ENCODE measurements around the gene FAM151A. TPM values are rescaled to one million over a fixed set of nuclear protein-coding genes. Genes with fewer than 3 reads are reported as not detected.

The FAM151A gene
- total RNA-seq, 4 donors from 2014 or later: not detected

GRCh38 chr1:54577612-54578011 lies 45.7 kb downstream of the FAM151A start:
- peaks cover 52 to 64% (median 56%) of the 10 kb centered on the region in 4 donors for H3K4me1 ChIP-seq
- peak overlapping the region; percentile 87 to 93 (median 90) for H3K27ac ChIP-seq (replicated peaks in 1 of 4)
- no peak overlapping the region for H3K4me3 ChIP-seq
- WGBS: 27% methylated on average over 6 of the region's 6 CpGs
- no peaks in the 10 kb centered on the region for H3K27me3 ChIP-seq
- intact Hi-C loops (cut with DNase I): no loop called here
- DNase-seq (ENCODE audit: extremely low spot score): no peak
- no peaks in the 10 kb centered on the region for H3K9me3 ChIP-seq
- TF ChIP-seq POLR2AphosphoS5 (IDR thresholded peaks at IDR 0.05) (peak; percentile 36 to 77), CTCF (IDR thresholded peaks at IDR 0.05) (no peak), EP300 (IDR thresholded peaks at IDR 0.05) (no peak), POLR2A (IDR thresholded peaks at IDR 0.05; ENCODE audit: low read depth) (no peak)
- H3K36me3 ChIP-seq: no peaks in the 10 kb centered on the region

DNA sequence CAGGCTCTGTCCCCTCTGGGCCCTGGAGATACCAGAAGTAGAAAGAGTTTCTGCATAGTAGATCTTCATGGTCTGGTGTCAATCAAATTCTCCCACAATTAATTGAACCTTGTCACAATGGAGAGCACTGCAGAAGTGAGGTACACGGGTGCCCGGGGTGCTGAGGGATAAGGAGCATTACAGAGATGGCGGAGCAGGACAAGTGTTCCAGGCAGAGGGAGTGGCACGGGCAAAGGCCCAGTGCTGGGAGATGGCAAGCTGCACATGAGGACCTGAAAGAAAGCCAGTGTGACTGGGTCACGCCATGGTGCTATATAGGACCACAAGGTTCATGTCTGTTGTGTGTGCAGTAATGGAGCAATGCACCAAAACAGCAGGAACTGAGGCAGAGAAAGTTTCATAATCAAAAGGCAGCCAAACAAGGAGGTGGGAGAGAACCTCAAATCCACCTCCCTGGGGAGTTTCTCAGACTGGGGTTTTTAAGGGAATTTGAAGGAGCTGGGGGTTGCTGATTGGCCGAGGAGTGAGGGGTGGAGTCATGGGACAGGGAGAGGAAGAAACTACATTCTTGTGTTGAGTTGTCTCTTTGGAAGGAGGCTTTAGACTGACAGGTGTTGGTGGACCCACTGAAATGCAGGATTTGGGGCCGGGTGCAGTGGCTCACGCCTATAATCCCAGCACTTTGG lies 47.6 kb downstream of the FAM151A start:
- WGBS: 96% methylated on average over 8 of the region's 8 CpGs
- H3K4me3 ChIP-seq: no peak overlapping the region
- H3K4me1 ChIP-seq: peaks cover 51 to 65% (median 56%) of the 10 kb centered on the region in 4 donors
- H3K9me3 ChIP-seq: no peaks in the 10 kb centered on the region
- H3K27me3 ChIP-seq: no peaks in the 10 kb centered on the region
- intact Hi-C loops (cut with DNase I): no loop called here
- no peak for TF ChIP-seq POLR2AphosphoS5 (IDR thresholded peaks at IDR 0.05)
- TF ChIP-seq POLR2A (IDR thresholded peaks at IDR 0.05; ENCODE audit: low read depth): no peak
- TF ChIP-seq EP300 (IDR thresholded peaks at IDR 0.05): no peak
- TF ChIP-seq CTCF (IDR thresholded peaks at IDR 0.05): no peak
- H3K27ac ChIP-seq (replicated peaks in 1 of 4): peak overlapping the region; percentile 27 to 93 (median 43)
- H3K36me3 ChIP-seq: no peaks in the 10 kb centered on the region
- no peak for DNase-seq (ENCODE audit: extremely low spot score)

- TF ChIP-seq CTCF (IDR thresholded peaks at IDR 0.05): no peak
- TF ChIP-seq POLR2A (IDR thresholded peaks at IDR 0.05; ENCODE audit: low read depth): no peak
- no peak for TF ChIP-seq POLR2AphosphoS5 (IDR thresholded peaks at IDR 0.05)
- no peak for TF ChIP-seq EP300 (IDR thresholded peaks at IDR 0.05)
- 89% methylated on average over 3 of the region's 3 CpGs for WGBS
These were observed 48.2 kb downstream of the FAM151A start for GRCh38 chr1:54575161-54575560.

DNA sequence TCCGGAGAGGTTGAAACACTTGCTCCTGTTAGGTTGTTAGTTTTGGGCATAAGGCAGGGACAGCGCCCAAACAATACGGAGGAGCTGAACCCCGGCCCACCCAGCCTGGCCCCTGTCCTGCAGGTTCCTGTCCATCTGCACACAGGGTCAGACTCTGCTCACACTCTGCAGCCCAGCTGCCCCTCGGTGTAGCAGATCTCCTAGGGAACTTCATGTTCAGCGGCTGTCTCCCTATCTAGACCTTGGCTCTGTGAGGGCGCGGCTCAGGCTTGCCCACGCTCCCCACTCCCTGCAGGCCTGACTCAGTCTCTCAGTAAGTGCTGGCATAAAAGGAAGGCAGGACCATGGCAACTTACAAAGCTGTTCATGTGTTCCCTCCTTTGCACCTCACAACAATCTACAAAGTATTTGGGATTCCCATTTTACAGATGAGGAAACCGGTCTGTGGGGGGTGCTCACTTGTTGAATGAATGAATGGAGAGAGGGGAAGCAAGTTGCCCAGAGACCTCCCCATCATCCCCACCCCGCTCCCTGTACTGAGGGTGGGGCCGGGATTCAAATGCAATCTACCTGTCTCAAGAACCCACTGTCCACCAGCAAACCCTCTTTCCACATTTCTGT lies 49.1 kb downstream of the FAM151A start:
- Histone ChIP-seq H3K4me1 (peaks cover 47 to 61% (median 51%) of the 10 kb centered on the region in 4 donors), H3K4me3 (no peak overlapping the region), H3K27me3 (no peaks in the 10 kb centered on the region), H3K27ac (replicated peaks in 1 of 4) (no peak overlapping the region), H3K36me3 (no peaks in the 10 kb centered on the region), H3K9me3 (no peaks in the 10 kb centered on the region)
- intact Hi-C loops (cut with DNase I): no loop called here
- no peak for DNase-seq (ENCODE audit: extremely low spot score)
- no peak for TF ChIP-seq EP300 (IDR thresholded peaks at IDR 0.05)
- no peak for TF ChIP-seq CTCF (IDR thresholded peaks at IDR 0.05)
- no peak for TF ChIP-seq POLR2A (IDR thresholded peaks at IDR 0.05; ENCODE audit: low read depth)
- no peak for TF ChIP-seq POLR2AphosphoS5 (IDR thresholded peaks at IDR 0.05)
- 95% methylated on average over 12 of the region's 12 CpGs for WGBS

More at GRCh38 chr1:54575161-54575560, 48.2 kb downstream of the FAM151A start:
- Histone ChIP-seq H3K36me3 (no peaks in the 10 kb centered on the region), H3K9me3 (no peaks in the 10 kb centered on the region), H3K4me1 (peaks cover 50 to 60% (median 55%) of the 10 kb centered on the region in 4 donors), H3K4me3 (no peak overlapping the region), H3K27me3 (no peaks in the 10 kb centered on the region), H3K27ac (replicated peaks in 1 of 4) (peak overlapping the region in 2 of 4 donors; percentile 7 to 27)
- intact Hi-C loops (cut with DNase I): no loop called here
- no peak for DNase-seq (ENCODE audit: extremely low spot score)
